ENCODE measurements around the gene CDIPT. TPM values are rescaled to one million over a fixed set of nuclear protein-coding genes. Genes with fewer than 3 reads are reported as not detected.
A peak's percentile ranks its signal among the peaks of the same experiment; 100 is the strongest.

CDIPT gene
- total RNA-seq, 1 experiment from 2014 or later: 60.5 TPM

GRCh38 chr16:29815032-29815721, 47.8 kb downstream of the CDIPT start:
- DNase-seq: no peak
- TSS peak; percentile 17 for BruUV-seq (replicated peaks)
- H3K4me1 ChIP-seq (ENCODE audit: insufficient read depth, low read length): peaks cover 44% of the 10 kb centered on the region
- no peaks in the 10 kb centered on the region for H3K27me3 ChIP-seq (ENCODE audit: low read length)
- peaks cover 30% of the 10 kb centered on the region for H3K79me2 ChIP-seq (ENCODE audit: low read length)
- H3K27ac ChIP-seq (ENCODE audit: low read length): peak overlapping the region; percentile 70
- no peak for ATAC-seq
- H3K9me3 ChIP-seq (ENCODE audit: low read length): no peaks in the 10 kb centered on the region
- peak overlapping the region; percentile 95 for H3K4me3 ChIP-seq (ENCODE audit: low read length)
- no peaks in the 10 kb centered on the region for H4K20me1 ChIP-seq (ENCODE audit: low read length)
- CTCF ChIA-PET: interaction anchor here (0.6 to 1.0 kb wide), 5 partner anchors 7 to 115 kb away, joined by 3 to 9 read pairs (median 5); partner anchors contain the start of genes KCTD13 and KIF22
- peak overlapping the region; percentile 90 for H3K9ac ChIP-seq (ENCODE audit: low read length)
- no peaks in the 10 kb centered on the region for H3K9me2 ChIP-seq (replicated peaks; ENCODE audit: low read length)
- H3K4me2 ChIP-seq (ENCODE audit: low read length): peak overlapping the region; percentile 96
- POLR2A ChIA-PET (ENCODE audit: unreplicated experiment): interaction anchor here (0.7 kb wide), 1 partner anchor 14 kb away, joined by 4 read pairs; no protein-coding TSS in a partner anchor
- TF ChIP-seq CTCF (conservative IDR thresholded peaks at IDR 0.05; ENCODE audit: low read depth, low read length) (no peak), EZH2phosphoT487 (IDR thresholded peaks at IDR 0.05; ENCODE audit: borderline replicate concordance, low read length) (no peak), EZH2 (IDR thresholded peaks at IDR 0.05; ENCODE audit: low read length, unreplicated experiment) (no peak)
- H2AFZ ChIP-seq (ENCODE audit: low read length): peak overlapping the region; percentile 89
- intact Hi-C loops (cut with micrococcal nuclease): loop anchor here (5.0 kb wide), 2 partner anchors 47 to 207 kb away; partner anchors contain the start of genes C16orf92 and CDIPT
- no peaks in the 10 kb centered on the region; the same call in none of the 2 replicates for H3K36me3 ChIP-seq (ENCODE audit: low read depth, low read length)
- peaks cover 3% of the 10 kb centered on the region for H3F3A ChIP-seq (ENCODE audit: low read length, unreplicated experiment)

- H3K4me2 ChIP-seq (ENCODE audit: low read length): no peak overlapping the region
- TF ChIP-seq EZH2 (IDR thresholded peaks at IDR 0.05; ENCODE audit: low read length, unreplicated experiment) (no peak), CTCF (conservative IDR thresholded peaks at IDR 0.05; ENCODE audit: low read depth, low read length) (no peak), EZH2phosphoT487 (IDR thresholded peaks at IDR 0.05; ENCODE audit: borderline replicate concordance, low read length) (no peak)
- ATAC-seq (no peak), DNase-seq (no peak)
- intact Hi-C loops (cut with micrococcal nuclease): no loop called here
- no peak overlapping the region for H3K4me3 ChIP-seq (ENCODE audit: low read length)
- no peaks in the 10 kb centered on the region for H4K20me1 ChIP-seq (ENCODE audit: low read length)
- H3F3A ChIP-seq (ENCODE audit: low read length, unreplicated experiment): peaks cover 3% of the 10 kb centered on the region
- BruUV-seq (replicated peaks): no TSS peak
- POLR2A ChIA-PET (ENCODE audit: unreplicated experiment): no interaction called here
- peaks cover 43% of the 10 kb centered on the region for H3K4me1 ChIP-seq (ENCODE audit: insufficient read depth, low read length)
- no peaks in the 10 kb centered on the region; the same call in none of the 2 replicates for H3K36me3 ChIP-seq (ENCODE audit: low read depth, low read length)
- no peak overlapping the region for H2AFZ ChIP-seq (ENCODE audit: low read length)
- no peak overlapping the region for H3K9ac ChIP-seq (ENCODE audit: low read length)
- H3K9me2 ChIP-seq (replicated peaks; ENCODE audit: low read length): no peaks in the 10 kb centered on the region
- H3K9me3 ChIP-seq (ENCODE audit: low read length): no peaks in the 10 kb centered on the region
- no peak overlapping the region for H3K27ac ChIP-seq (ENCODE audit: low read length)
- peaks cover 34% of the 10 kb centered on the region for H3K79me2 ChIP-seq (ENCODE audit: low read length)
- no peaks in the 10 kb centered on the region for H3K27me3 ChIP-seq (ENCODE audit: low read length)
- CTCF ChIA-PET: no interaction called here
Measured at GRCh38 chr16:29814592-29814991, 48.4 kb downstream of the CDIPT start.
